NCI-H2196 treated with DMSO at 0.1 percent for 48 hours (cell line): ENCODE data around the gene PDCD2.
A peak's percentile ranks its signal among the peaks of the same experiment; 100 is the strongest.
"Not testable (repeated sequence)": the region's sequence is repeated elsewhere in the genome, so short reads cannot be mapped to it uniquely, and the experiment has no call there.

Source experiments
- DNase-seq: peaks from one replicate; lab custom pipeline; 2025; ENCODE audit not compliant: unreplicated experiment; lab: John Stamatoyannopoulos, UW

The PDCD2 gene

GRCh38 chr6:170584181-170584953 lies at the start of gene PDCD2:
TSS of gene PDCD2 (minus strand) at chr6:170584637. CDS start at chr6:170584581, 56 bp downstream.
- peak; percentile 69 for DNase-seq

GRCh38 chr6:170616020-170616554 lies 31.6 kb upstream of the PDCD2 start:
- not testable (repeated sequence) for DNase-seq

GRCh38 chr6:170612256-170612804 lies 27.9 kb upstream of the PDCD2 start:
- not testable (repeated sequence) for DNase-seq

GRCh38 chr6:170609225-170609624 lies 24.8 kb upstream of the PDCD2 start:
- DNase-seq = not testable (repeated sequence)

GRCh38 chr6:170605574-170606259 lies 21.3 kb upstream of the PDCD2 start:
- no peak for DNase-seq

GRCh38 chr6:170597278-170597677 lies 12.8 kb upstream of the PDCD2 start:
- no peak for DNase-seq

- DNase-seq = no peak
Measured at GRCh38 chr6:170596426-170596825, 12.0 kb upstream of the PDCD2 start.

GRCh38 chr6:170590725-170591124 lies 6.3 kb upstream of the PDCD2 start:
- DNase-seq = no peak

- no peak for DNase-seq
Measured at GRCh38 chr6:170584954-170585498, 589 bp upstream of the PDCD2 start.

- DNase-seq = no peak
Measured at GRCh38 chr6:170583756-170584180, 669 bp downstream of the PDCD2 start.

- DNase-seq = no peak
Measured at GRCh38 chr6:170578909-170579308, 5.5 kb downstream of the PDCD2 start.

GRCh38 chr6:170575250-170575649 lies 9.2 kb downstream of the PDCD2 start:
- no peak for DNase-seq

GRCh38 chr6:170572704-170573466 lies 11.6 kb downstream of the PDCD2 start:
- DNase-seq = no peak

GRCh38 chr6:170564936-170565530 lies 19.4 kb downstream of the PDCD2 start:
- DNase-seq = no peak

GRCh38 chr6:170561555-170561954 lies 22.9 kb downstream of the PDCD2 start:
- no peak for DNase-seq

- DNase-seq = no peak
Measured at GRCh38 chr6:170555305-170555704, 29.1 kb downstream of the PDCD2 start.

- DNase-seq = no peak
Measured at GRCh38 chr6:170554796-170555137, 29.7 kb downstream of the PDCD2 start.

- peak; percentile 79 for DNase-seq
Measured at GRCh38 chr6:170554013-170554795, 30.2 kb downstream of the PDCD2 start, which contains the start of gene TBP. TSS of gene TBP (plus strand) at chr6:170554369. CDS start at chr6:170557030, 2,661 bp downstream.

- DNase-seq = no peak
Measured at GRCh38 chr6:170553534-170554012, 30.9 kb downstream of the PDCD2 start.
